Measurements from ENCODE around the gene PGAM5.
A peak's percentile ranks its signal among the peaks of the same experiment; 100 is the strongest.

Gene PGAM5

GRCh38 chr12:132710405-132711079 is at the start of gene PGAM5:
PGAM5 (plus strand) TSS chr12:132710842; CDS start chr12:132710877, 35 bp downstream.
- DNase-seq = peak; percentile 62

- DNase-seq = no peak
Observed at GRCh38 chr12:132660996-132661395, 49.6 kb upstream of the PGAM5 start.

GRCh38 chr12:132661972-132662371 is 48.7 kb upstream of the PGAM5 start:
- no peak for DNase-seq

- no peak for DNase-seq
Observed at GRCh38 chr12:132662901-132663755, 47.5 kb upstream of the PGAM5 start.

- DNase-seq = no peak
Observed at GRCh38 chr12:132664206-132665148, 46.2 kb upstream of the PGAM5 start.

- no peak for DNase-seq
Observed at GRCh38 chr12:132665149-132665491, 45.5 kb upstream of the PGAM5 start.

- no peak for DNase-seq
Observed at GRCh38 chr12:132665794-132666193, 44.8 kb upstream of the PGAM5 start.

- no peak for DNase-seq
Observed at GRCh38 chr12:132668191-132669088, 42.2 kb upstream of the PGAM5 start.

- no peak for DNase-seq
Observed at GRCh38 chr12:132669166-132669879, 41.3 kb upstream of the PGAM5 start.

GRCh38 chr12:132672116-132672515 is 38.5 kb upstream of the PGAM5 start:
- no peak for DNase-seq

GRCh38 chr12:132672678-132673077 is 38.0 kb upstream of the PGAM5 start:
- DNase-seq = no peak

GRCh38 chr12:132673288-132674179 is 37.1 kb upstream of the PGAM5 start:
- no peak for DNase-seq

- DNase-seq = no peak
Observed at GRCh38 chr12:132674561-132674960, 36.1 kb upstream of the PGAM5 start.

- DNase-seq = no peak
Observed at GRCh38 chr12:132675757-132676432, 34.7 kb upstream of the PGAM5 start.

GRCh38 chr12:132677492-132677891 is 33.1 kb upstream of the PGAM5 start:
- no peak for DNase-seq

- no peak for DNase-seq
Observed at GRCh38 chr12:132685400-132685799, 25.2 kb upstream of the PGAM5 start.

GRCh38 chr12:132686825-132687210 is 23.8 kb upstream of the PGAM5 start:
- DNase-seq = no peak

- peak; percentile 55 for DNase-seq
Observed at GRCh38 chr12:132687211-132688164, 23.2 kb upstream of the PGAM5 start, which contains the start of the genes POLE and PXMP2. POLE (minus strand) TSS chr12:132687342; CDS start chr12:132687315, 27 bp downstream. PXMP2 (plus strand) TSS chr12:132687587; CDS start chr12:132687671, 84 bp downstream.
